ENCODE results near the gene RNF6. TPM values are rescaled to one million over a fixed set of nuclear protein-coding genes. Genes with fewer than 3 reads are reported as not detected.

The RNF6 gene
- polyA plus RNA-seq, 3 donors, result 9.8 to 18.3 (median 15.9) TPM

DNA sequence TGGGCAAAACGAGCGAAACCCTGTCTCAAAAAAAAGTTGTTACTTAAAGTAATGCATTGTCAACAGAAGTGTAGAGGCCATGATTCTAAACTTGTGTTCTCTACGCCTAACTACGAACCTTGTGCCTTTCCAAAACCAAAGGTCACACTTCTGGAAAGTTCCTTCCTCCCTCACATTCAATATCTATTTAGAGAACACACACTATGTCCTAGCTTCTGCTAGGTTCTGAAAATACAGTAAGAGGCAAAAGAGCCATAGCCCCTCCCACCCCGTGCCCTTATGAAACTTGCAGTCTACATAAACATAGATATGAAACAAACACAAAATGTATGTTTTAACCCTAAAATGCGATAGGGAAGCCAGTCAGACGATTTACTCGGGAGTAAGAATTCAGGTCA is 36.4 kb downstream of the RNF6 start:
- no peak overlapping the region for H3K27ac ChIP-seq (ENCODE audit: low read depth, low read length)
- WGBS, 3 donors, result 28 to 35% (median 28%) methylated on average over 8 of the region's 8 CpGs

GRCh38 chr13:26184791-26185250 is 37.3 kb downstream of the RNF6 start:
- H3K27ac ChIP-seq (ENCODE audit: low read depth, low read length), result no peak overlapping the region
- 54 to 61% (median 60%) methylated on average over 8 of the region's 8 CpGs for WGBS, 3 donors

DNA sequence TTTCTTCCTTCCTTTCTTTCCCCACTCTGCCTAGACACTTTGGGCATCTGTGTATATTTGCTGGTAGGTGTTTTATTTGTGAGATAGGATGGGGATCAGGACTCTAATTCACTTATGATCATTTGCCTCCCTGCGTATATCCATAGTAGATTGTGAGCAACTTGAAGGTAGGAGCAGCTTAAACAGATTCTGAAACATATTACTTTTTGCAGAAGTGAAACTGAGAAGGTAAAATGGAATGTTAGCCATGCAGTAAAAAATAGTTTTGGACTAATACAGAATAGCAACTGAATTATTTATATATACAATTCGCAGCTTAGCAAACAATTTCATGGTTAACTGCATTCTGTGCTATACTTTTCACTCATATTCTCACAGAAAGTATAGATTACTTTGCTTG is 38.7 kb downstream of the RNF6 start:
- H3K27ac ChIP-seq (ENCODE audit: low read depth, low read length), result no peak overlapping the region
- WGBS, 3 donors, result 82 to 99% (median 95%) methylated on average over 2 of the region's 2 CpGs

DNA sequence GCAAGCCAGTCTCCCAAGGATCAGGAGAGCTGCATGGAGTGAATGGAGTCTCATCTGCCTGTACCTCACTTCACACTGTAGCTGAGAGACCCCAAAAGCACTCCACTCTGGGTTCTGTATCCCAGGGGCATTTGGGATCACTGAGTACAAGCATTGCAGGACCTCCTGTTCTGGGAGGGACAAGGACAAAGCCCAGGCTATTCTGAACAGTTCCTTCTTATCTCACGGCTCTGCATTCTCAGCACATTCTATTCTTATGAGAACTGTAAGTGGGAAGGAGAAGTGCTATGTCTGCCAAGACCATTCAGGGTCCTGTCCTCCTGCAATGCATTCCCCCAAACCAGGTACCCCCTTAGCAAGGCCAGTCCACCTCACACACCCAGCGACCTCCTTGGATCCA is 42.8 kb downstream of the RNF6 start:
- WGBS, 3 donors, result 52 to 70% (median 64%) methylated on average over 2 of the region's 2 CpGs
- H3K27ac ChIP-seq (ENCODE audit: low read depth, low read length), result no peak overlapping the region

- WGBS, 3 donors, result 69 to 79% (median 74%) methylated on average over 3 of the region's 3 CpGs
- no peak overlapping the region for H3K27ac ChIP-seq (ENCODE audit: low read depth, low read length)
Observed at GRCh38 chr13:26168835-26169234, 53.3 kb downstream of the RNF6 start.

DNA sequence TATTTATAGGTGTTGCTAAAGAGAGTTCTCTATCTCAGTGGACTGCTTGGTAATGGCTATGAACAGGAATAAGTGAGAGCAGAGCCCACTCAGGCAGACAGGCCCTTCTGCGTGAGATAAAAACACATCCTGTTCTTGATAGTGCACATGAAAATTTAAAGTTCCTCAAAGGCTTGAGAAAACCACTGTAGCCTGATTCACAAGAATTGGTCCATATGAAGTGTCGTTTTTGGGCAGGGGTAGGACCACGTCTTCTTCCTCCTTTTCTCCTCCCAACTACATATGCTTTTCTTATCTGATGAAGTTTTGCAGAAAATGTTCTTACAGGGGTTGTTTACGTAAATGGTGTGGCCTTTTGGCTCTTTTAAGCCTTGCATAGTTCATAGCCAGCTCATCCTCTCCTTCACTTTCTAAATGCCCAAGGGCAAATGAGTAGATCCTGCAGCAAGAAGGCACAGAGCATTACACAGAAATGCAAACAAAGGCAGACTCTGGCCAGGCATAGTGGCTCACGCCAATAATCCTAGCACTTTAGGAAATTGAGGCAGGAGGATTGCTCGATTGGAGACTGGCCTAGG is 53.8 kb downstream of the RNF6 start:
- H3K27ac ChIP-seq (ENCODE audit: low read depth, low read length), result no peak overlapping the region

GRCh38 chr13:26163812-26164211 is 58.3 kb downstream of the RNF6 start:
- no peak overlapping the region for H3K27ac ChIP-seq (ENCODE audit: low read depth, low read length)
- 83 to 89% (median 83%) methylated on average over 3 of the region's 3 CpGs for WGBS, 3 donors

More for the DNA sequence above, 53.8 kb downstream of the RNF6 start:
- WGBS, 3 donors, result 53 to 73% (median 59%) methylated on average over 6 of the region's 6 CpGs

Other genes with a start within 250 kb of the RNF6 start
- under 1 TPM; 0.09 to 0.67 (median 0.62) TPM for gene SHISA2, start 170.3 kb downstream of the RNF6 start, polyA plus RNA-seq
- 1 to 10 TPM; 5.1 to 8.4 (median 6.2) TPM for gene CDK8, start 31.8 kb upstream of the RNF6 start, polyA plus RNA-seq